GM18519 (cell line): ENCODE data around the gene RENBP.
A peak's percentile ranks its signal among the peaks of the same experiment; 100 is the strongest.

Experiments used
- ATAC-seq: cut with Tn5 transposase; IDR thresholded peaks from one replicate; pipeline ENCODE4 v1.9.1; 2021; ENCODE audit warnings: mild to moderate bottlenecking, moderate library complexity; ENCODE audit not compliant: unreplicated experiment, low FRiP score

Gene RENBP

DNA sequence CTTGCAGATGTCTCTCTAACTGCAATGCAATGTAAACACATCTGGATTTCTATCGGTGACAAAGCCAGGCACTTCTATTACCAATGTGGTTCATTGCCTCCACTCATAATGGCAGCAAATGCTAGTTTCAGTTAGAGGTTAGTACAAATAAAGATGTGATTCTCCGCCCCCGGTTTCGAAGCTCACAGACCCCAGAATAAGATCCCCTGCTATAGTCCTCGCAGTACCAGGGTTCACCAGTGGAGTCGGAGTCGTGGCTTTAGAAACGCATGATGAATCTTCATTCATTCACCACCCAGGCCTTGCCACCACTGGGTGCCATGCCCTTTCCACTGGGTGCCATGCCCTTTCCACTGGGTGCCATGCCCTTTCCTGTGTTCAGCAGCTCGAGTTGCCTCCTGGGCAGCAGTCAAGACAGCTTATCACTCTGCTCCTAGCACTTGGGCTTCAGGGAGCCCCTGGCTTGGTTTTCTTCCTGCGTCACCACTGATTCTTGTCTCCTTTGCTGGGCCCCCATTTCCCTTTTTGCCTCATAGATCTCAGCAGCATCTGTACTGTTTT lies 6.1 kb downstream of the RENBP start:
- no peak for ATAC-seq

GRCh38 chrX:153937056-153937455 lies 7.4 kb downstream of the RENBP start:
- no peak for ATAC-seq

DNA sequence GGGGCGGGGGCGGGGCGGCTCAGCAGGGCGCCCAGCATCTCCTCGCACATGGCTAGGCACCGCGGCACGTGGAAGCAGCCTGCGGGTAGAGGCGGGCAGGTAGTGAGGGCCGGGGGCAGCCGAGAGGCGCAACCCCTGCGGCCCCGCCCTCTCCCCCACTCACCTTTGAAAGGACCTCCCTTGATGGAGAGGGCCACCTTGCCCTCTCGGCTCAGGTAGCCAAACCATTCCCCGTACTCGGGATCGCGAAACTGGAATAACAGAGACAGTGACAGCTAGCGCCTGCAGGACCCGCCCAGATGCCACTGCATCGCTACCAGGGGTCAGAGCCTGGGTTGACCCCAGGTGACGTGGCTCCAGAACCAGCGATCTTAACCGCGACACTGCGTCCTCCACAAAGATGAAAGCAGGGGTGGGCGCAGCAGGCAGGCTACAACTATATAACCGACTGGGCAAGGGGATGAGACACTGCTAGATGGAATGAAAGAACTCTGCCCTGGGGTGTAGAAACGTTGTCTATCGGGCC lies 9.1 kb downstream of the RENBP start:
- ATAC-seq = no peak

DNA sequence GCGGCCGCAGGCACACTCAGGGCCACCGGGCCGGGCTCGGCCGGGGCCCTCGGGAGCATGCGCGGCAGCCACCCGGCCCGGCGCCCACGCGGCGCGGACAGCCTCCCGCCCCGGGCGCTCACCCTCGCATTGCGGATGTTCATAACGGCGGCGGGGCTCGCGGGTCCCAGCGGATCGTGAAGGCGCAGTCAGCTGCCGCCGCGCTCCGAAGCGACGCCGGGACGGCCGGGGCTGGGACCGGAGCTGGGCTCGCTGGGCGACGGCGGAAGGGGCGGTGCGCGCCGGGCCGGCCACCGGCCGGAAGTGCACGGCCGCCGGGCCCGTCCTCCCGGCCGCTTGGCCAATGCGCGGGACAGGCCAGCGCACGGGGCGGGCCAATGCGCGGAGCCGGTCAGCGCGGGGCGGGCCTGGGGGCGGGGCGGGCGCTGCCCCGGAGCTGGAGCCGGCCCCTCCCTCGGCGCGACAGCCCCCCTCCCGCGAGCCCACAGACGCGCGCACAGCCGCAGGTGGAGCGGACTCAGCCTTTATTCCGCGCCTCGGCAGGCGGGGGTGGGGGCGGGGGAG lies 9.6 kb downstream of the RENBP start, which contains the start of gene NAA10:
Gene NAA10, minus strand, starts transcription at position 276 of the 564 bp plus-strand sequence. Its CDS starts 133 bp downstream, at position 143.
- ATAC-seq = peak; percentile 52

- peak; percentile 21 for ATAC-seq
Measured at GRCh38 chrX:153934148-153934761, 10.2 kb downstream of the RENBP start.

GRCh38 chrX:153933748-153934147 lies 10.7 kb downstream of the RENBP start:
- no peak for ATAC-seq

- no peak for ATAC-seq
Measured at GRCh38 chrX:153932220-153932915, 12.1 kb downstream of the RENBP start.

DNA sequence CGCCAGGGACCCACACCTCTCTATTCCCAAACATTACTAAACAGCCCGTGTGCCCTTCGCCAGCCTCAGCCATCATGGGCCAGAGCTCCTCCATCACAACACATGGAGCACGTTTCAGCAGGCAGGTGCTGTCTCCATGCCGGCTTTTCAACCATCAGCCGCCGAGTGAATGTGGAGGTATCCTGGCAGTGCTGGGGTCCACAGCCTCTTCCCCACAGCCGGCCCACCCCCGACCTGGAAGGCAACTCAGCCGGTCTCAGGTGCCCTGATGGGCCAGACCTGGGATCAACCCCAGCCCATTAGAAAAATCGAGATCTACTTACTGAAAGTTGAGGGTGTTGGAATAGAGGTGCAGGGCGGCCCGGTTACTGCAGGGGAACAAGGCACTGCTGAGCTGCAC lies 12.7 kb downstream of the RENBP start:
- ATAC-seq = no peak

DNA sequence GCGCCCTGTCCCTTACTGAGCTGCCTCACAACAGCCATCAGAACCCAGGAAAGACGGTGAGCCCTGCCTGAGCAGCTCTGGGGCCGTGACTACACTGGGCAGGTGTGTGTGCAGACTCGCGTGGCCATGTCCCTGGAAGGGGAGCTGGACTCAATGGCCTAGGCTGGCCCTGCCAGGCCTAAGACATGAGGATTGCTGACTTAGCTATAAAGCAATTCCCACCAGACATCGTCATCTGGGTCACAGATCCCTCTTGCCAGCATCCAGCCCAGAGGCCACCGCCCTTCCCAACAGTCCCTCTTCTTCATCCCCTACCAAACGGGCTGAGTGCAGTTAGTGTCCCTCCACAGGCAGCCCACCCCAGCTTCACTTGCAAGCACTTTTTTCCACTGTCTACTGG lies 13.3 kb downstream of the RENBP start:
- no peak for ATAC-seq

GRCh38 chrX:153930011-153930910 lies 14.2 kb downstream of the RENBP start:
- no peak for ATAC-seq

DNA sequence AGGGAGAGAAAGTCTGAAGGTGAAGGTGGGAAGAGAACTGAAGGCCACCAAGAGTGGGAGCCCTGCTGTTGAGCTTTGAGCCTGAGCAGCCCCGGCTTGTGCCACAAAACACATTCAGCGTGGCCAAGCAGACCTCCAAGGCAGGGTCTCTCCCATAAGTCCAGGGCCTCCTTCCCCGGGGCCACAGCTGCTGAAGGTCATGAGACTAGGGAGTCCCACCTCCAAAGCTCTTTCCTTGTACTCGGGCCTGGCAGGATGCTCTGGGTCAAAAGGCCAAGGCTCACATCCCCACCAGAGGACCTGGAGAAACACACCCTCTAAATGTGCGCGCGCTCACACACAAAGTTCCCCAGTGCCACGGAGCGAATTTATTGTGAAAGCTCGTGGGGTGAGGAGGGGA lies 14.9 kb downstream of the RENBP start:
- no peak for ATAC-seq

DNA sequence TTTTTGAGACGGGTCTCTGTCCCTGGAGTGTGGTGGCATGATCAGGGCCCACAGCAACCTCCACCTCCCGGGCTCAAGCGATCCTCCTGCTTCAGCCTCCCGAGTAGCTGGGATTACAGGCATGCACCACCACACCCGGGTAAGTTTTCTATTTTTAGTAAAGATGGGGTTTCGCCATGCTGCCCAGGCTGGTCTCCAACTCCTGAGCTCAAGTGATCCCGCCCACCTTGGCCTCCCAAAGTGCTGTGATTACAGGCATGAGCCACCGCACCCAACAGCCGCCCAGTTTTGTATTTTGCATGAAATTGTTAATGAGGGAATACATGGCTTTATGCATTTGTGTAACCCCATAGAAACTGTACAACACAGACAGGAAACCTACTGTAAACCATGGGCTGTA lies 15.6 kb downstream of the RENBP start:
- no peak for ATAC-seq

DNA sequence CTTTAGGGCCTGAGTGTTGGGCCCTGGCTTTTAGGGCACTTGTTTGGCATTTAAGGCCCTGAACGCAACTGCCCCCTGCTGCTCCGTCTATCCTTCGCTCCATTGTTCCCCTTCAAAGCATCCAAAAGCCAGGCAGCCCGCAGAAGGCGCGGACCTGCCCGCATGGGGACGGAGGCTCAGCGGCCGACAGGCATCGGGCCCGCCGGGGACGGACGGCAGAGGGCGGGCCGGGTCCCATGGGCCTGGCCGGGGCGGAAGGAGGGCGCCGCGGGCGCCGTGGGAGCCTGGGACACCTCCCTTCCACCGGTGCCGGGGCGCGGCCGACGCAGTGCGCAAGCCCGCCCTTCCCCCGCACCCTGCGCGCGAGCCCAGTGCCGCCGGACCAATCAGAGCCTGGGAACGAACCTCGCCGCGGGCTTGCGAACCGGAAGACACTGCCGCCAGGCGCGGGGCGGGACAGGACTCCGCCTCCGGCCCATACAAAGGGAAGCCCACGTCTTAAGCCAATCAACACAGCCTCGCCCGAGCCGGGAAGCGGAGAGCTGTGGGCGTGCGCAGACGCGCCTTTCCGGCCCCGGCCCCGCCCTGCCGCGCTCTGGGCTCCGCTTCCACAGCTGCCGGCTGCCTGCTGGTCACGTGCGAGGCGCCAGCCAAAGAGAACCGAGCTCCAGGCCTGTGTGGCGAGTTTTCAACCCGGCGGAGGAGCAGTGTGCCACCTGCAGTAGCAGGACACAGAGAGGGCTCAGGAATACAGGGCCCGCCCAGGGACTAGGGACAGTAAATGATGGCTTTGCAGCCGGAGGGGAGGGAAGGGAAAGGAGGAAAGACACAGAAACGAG lies 16.3 kb downstream of the RENBP start:
- peak; percentile 65 for ATAC-seq

DNA sequence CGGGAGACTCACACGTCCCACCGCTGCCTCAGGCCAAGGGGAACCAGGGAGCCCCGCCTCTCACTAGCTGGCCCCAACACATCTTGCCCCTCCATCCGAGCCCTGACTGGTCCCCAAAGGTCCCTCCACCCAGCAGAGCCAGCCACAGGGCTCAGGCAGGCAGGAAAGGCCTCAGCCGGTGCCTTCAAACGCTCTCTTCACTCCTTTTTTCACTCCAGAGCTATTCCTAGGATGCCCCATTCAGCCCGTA lies 16.8 kb downstream of the RENBP start:
- no peak for ATAC-seq

- no peak for ATAC-seq
Measured at GRCh38 chrX:153926858-153927671, 17.4 kb downstream of the RENBP start.

DNA sequence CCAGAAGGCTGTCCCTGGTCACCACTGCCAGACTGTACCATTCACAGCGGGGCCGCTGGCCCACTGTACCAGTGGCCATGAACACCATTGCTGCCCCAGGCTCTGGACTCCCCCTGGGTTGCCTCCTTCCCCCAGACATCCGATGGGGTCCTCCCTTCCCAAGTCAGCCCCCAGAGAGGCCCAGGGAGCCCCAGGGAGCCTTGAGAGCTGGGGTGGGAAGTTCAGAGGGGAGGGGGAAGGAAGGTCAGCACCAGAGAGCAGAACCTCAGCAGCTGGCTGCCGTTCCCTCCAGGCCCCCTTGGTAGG lies 17.9 kb downstream of the RENBP start:
- no peak for ATAC-seq

DNA sequence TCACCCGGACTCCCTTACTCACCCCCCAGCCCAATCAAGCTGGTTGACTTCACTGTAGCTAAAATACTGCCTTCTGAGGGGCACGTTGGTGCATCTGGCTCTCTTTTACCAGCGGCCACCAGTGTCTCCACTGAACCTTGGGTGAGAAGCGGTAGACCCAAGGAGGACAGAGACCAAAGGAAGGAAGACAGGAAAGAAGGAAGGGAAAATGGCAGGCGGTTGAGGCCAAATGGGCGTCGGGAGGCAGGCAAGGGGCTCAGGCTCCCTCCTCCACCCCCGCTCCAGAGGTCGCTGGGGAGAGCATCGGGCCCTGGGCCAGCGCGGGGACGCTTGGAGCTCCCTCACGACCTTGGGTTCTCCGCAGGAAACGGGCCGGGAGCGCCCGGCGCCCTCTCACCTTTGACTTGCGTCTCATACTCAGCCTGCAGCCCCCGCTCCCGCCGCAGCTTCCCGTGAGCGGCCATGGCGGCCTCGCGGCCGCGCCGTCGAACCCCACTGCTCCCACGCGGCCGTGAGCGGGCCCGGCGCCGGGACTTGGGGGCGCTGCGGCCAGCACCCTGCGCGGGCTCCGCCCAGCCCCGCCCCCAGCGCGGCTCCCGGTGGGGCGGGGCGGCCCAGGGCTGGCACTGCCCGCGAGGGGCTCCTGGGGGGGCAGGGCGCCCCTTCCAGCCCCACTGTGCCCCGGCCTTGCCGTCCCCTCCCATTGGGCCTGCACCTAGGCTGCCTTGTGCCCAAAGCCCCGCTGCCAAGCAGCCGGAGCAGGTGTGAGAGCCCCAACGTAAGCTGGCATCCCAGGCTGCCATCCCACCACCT lies 18.5 kb downstream of the RENBP start, which contains the start of gene ARHGAP4:
Gene ARHGAP4, minus strand, starts transcription at position 526 of the 813 bp plus-strand sequence. Its CDS starts 62 bp downstream, at position 464.
- no peak for ATAC-seq

DNA sequence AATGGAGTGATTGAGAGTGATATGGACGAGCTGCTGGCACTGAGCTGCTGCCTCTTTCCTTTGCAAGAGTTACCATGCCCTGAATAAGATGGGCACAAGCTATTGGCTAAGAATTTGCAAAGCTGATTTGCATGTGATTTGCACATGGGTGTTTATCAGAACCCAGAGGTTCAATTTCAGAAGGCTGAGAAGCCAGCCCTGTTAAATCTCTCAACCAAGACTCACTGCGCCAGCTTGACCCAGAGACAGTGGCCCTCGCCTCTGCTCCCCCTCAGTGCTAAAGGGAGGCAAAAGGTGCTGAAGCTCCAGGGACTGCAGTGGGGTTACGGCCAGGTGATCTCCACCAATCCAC lies 19.1 kb downstream of the RENBP start:
- ATAC-seq = no peak
